Endodermal cell (in vitro differentiated cells): ENCODE data around the gene HBE1. TPM values are rescaled to one million over a fixed set of nuclear protein-coding genes. Genes with fewer than 3 reads are reported as not detected.

Source experiments
- DNase-seq: peaks from one replicate; pipeline ENCODE4 v3.0.0-alpha.2; 2017
- H3K27ac ChIP-seq: 2 replicates; pipeline ENCODE4 v1.5.1; 2013; ENCODE audit warnings: mild to moderate bottlenecking, low read depth, low read length, moderate library complexity
- H3K27me3 ChIP-seq: 2 replicates; pipeline ENCODE4 v1.6.1; 2013; ENCODE audit warnings: mild to moderate bottlenecking, low read length, moderate library complexity; ENCODE audit not compliant: insufficient read depth, control insufficient read depth, poor library complexity, severe bottlenecking
- H3K36me3 ChIP-seq: 2 replicates; pipeline ENCODE4 v1.7.0; 2013; ENCODE audit warnings: mild to moderate bottlenecking, low read length, moderate library complexity; ENCODE audit not compliant: control insufficient read depth, insufficient read depth
- H3K4me1 ChIP-seq: one replicate; pipeline ENCODE4 v1.7.0; 2013; ENCODE audit warnings: low read length; ENCODE audit not compliant: control insufficient read depth, insufficient read depth
- H3K4me3 ChIP-seq: 2 replicates; pipeline ENCODE4 v1.5.1; 2013; ENCODE audit warnings: mild to moderate bottlenecking, low read length, moderate library complexity
- H3K9ac ChIP-seq: 2 replicates; pipeline ENCODE4 v1.6.1; 2013; ENCODE audit warnings: mild to moderate bottlenecking, low read length, moderate library complexity; ENCODE audit not compliant: poor library complexity, severe bottlenecking; ENCODE audit errors: extremely low read depth
- H3K9me3 ChIP-seq: 2 replicates; pipeline ENCODE4 v1.6.1; 2013; ENCODE audit warnings: mild to moderate bottlenecking, low read length, moderate library complexity; ENCODE audit not compliant: control insufficient read depth
- H3K27ac Mint-ChIP-seq: 2 replicates; pipeline ENCODE4 v1.8.0; 2020; ENCODE audit warnings: mixed read lengths
- H3K27me3 Mint-ChIP-seq: 2 replicates; pipeline ENCODE4 v1.8.0; 2021; ENCODE audit warnings: mild to moderate bottlenecking, mixed read lengths; ENCODE audit not compliant: insufficient read depth
- H3K36me3 Mint-ChIP-seq: 2 replicates; pipeline ENCODE4 v1.8.0; 2020; ENCODE audit warnings: low read depth, mixed read lengths
- H3K4me1 Mint-ChIP-seq: 2 replicates; pipeline ENCODE4 v1.8.0; 2020; ENCODE audit warnings: mixed read lengths
- H3K4me3 Mint-ChIP-seq: 2 replicates; pipeline ENCODE4 v1.8.0; 2020; ENCODE audit warnings: mild to moderate bottlenecking, moderate library complexity, mixed read lengths
- H3K9me3 Mint-ChIP-seq: 2 replicates; pipeline ENCODE4 v1.8.0; 2020; ENCODE audit warnings: mild to moderate bottlenecking, mixed read lengths
- CTCF ChIP-seq: fragments of 200-600 bp; sonication (generic); conservative IDR thresholded peaks from 2 replicates; pipeline ENCODE4 v1.5.0; 2021; ENCODE audit warnings: antibody characterized with exemption, mild to moderate bottlenecking
- WGBS, 2 experiments: methylation state at CpG; one replicate each; pipeline versions ENCODE4 v1.1.5 to v1.1.7; 2013; ENCODE audit warnings: missing lambda C conversion rate in 2 of 2, mixed read lengths in 1 of 2; ENCODE audit not compliant: insufficient coverage in 1 of 2, insufficient read length in 1 of 2; 5-methylcytosine and 5-hydroxymethylcytosine counted together
- total RNA-seq, 2 donors: library from RNA; stranded (reverse); fragmentation: NEBNext Ultra II Directional in 1 of 2; extraction: Animal tissue kit (Norgen Biotek cat#: 25700) in 1 of 2; gene quantifications; 2 replicates in 1 of 2; 3 replicates in 1 of 2; pipeline ENCODE4 v1.2.1, GENCODE V29; 2021

HBE1 gene
- total RNA-seq, 2 donors from 2014 or later: 0.81 to 6.1 TPM

GRCh38 chr11:5284637-5285036 lies 14.9 kb upstream of the HBE1 start:
- H3K27me3 ChIP-seq: no peaks in the 10 kb centered on the region
- peaks cover 21% of the 10 kb centered on the region for H3K4me1 Mint-ChIP-seq
- no peaks in the 10 kb centered on the region for H3K9me3 ChIP-seq
- H3K36me3 Mint-ChIP-seq: no peaks in the 10 kb centered on the region
- no peak overlapping the region for H3K27ac ChIP-seq
- WGBS, 2 experiments: 86 to 92% methylated on average over 1 to 2 of the region's 2 CpGs
- no peak overlapping the region for H3K4me3 Mint-ChIP-seq
- no peak overlapping the region for H3K4me3 ChIP-seq
- TF ChIP-seq CTCF: no peak
- H3K27me3 Mint-ChIP-seq: no peaks in the 10 kb centered on the region
- no peak for DNase-seq
- no peaks in the 10 kb centered on the region for H3K9me3 Mint-ChIP-seq
- no peak overlapping the region for H3K9ac ChIP-seq
- H3K36me3 ChIP-seq: no peaks in the 10 kb centered on the region
- peaks cover 2% of the 10 kb centered on the region for H3K4me1 ChIP-seq
- H3K27ac Mint-ChIP-seq: no peak overlapping the region

DNA sequence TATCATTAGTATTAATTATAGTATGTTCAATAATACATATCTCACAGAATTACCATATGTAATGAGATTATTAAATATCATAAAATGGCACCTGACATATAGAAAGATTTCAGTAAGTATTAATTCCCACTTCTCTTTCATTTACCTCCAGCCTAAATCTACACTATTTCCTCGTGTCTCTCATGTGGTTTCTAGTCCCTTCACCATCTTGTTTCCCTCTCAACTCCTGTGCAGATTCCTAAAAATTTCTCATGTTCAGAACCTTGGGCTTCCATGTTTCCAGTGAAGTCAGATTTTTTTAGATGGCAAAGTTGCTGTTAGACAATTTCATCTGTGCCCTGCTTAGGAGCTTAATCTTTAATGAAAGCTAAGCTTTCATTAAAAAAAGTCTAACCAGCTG lies 14.1 kb upstream of the HBE1 start:
- no peak for TF ChIP-seq CTCF
- H3K9me3 Mint-ChIP-seq: no peaks in the 10 kb centered on the region
- no peaks in the 10 kb centered on the region for H3K36me3 ChIP-seq
- WGBS, 2 experiments: 82 to 100% methylated on average over 1 of the region's 1 CpG
- no peaks in the 10 kb centered on the region for H3K9me3 ChIP-seq
- H3K27me3 Mint-ChIP-seq: no peaks in the 10 kb centered on the region
- no peak overlapping the region for H3K27ac ChIP-seq
- H3K27me3 ChIP-seq: no peaks in the 10 kb centered on the region
- peaks cover 2% of the 10 kb centered on the region for H3K4me1 ChIP-seq
- no peak overlapping the region for H3K27ac Mint-ChIP-seq
- peaks cover 16% of the 10 kb centered on the region for H3K4me1 Mint-ChIP-seq
- no peak overlapping the region for H3K9ac ChIP-seq
- DNase-seq: no peak
- no peaks in the 10 kb centered on the region for H3K36me3 Mint-ChIP-seq
- no peak overlapping the region for H3K4me3 Mint-ChIP-seq
- H3K4me3 ChIP-seq: no peak overlapping the region

DNA sequence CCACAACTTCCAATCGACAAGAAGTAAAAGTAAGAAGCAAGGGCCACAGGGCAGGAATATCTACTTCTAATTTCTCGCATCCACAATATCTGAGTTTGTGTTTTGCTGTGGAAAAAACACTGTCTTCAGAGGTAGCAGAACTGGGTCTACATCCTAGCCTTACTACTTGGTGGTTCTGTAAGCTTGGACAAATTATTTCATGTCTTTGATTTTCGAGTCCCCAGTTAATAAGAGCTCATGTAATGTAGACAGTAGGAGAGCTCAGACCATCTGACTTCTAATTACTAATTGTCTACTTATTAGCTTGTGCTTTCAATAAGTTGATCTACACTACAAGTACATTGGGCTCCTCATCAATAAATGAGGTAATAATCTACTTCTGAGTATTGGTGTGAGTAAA lies 13.3 kb upstream of the HBE1 start:
- DNase-seq: no peak
- Mint-ChIP-seq H3K9me3 (no peaks in the 10 kb centered on the region), H3K27ac (no peak overlapping the region), H3K27me3 (no peaks in the 10 kb centered on the region), H3K4me1 (peaks cover 12% of the 10 kb centered on the region), H3K4me3 (no peak overlapping the region), H3K36me3 (no peaks in the 10 kb centered on the region)
- H3K27me3 ChIP-seq: no peaks in the 10 kb centered on the region
- peaks cover 2% of the 10 kb centered on the region for H3K4me1 ChIP-seq
- no peaks in the 10 kb centered on the region for H3K36me3 ChIP-seq
- 88 to 93% methylated on average over 3 of the region's 3 CpGs for WGBS, 2 experiments
- no peak overlapping the region for H3K4me3 ChIP-seq
- H3K27ac ChIP-seq: no peak overlapping the region
- no peak for TF ChIP-seq CTCF
- no peak overlapping the region for H3K9ac ChIP-seq
- H3K9me3 ChIP-seq: no peaks in the 10 kb centered on the region
